Lower leg skin (tissue), 3 donors: ENCODE results near the gene NBEA.

ENCODE experiments used
- CTCF ChIP-seq, 3 donors: fragments of 450-650 bp; IDR thresholded peaks; one replicate each; pipeline ENCODE4 v1.5.1; 2016; ENCODE audit warnings: antibody characterized with exemption in 3 of 3, mild to moderate bottlenecking in 3 of 3, moderate library complexity in 2 of 3
- POLR2A ChIP-seq, 2 donors: fragments of 450-650 bp; IDR thresholded peaks; one replicate each; pipeline ENCODE4 v1.6.1; 2016 to 2017; ENCODE audit warnings: antibody characterized with exemption in 2 of 2, mild to moderate bottlenecking in 1 of 2, moderate library complexity in 1 of 2

GRCh38 chr13:35389535-35389934, 447.5 kb downstream of the NBEA start:
- no peak for TF ChIP-seq CTCF (IDR thresholded peaks at IDR 0.05)
- TF ChIP-seq POLR2A (IDR thresholded peaks at IDR 0.05): no peak
